CD14-positive monocyte (primary cell): Measurements from ENCODE around the gene PDE4D. TPM values are rescaled to one million over a fixed set of nuclear protein-coding genes. Genes with fewer than 3 reads are reported as not detected.

Source experiments
- DNase-seq, 3 donors: peaks; one replicate each; pipeline ENCODE4 v3.0.0-alpha.2; 2011 to 2022
- H2AFZ ChIP-seq: 2 replicates; pipeline ENCODE4 v1.6.0; 2012; ENCODE audit warnings: mild to moderate bottlenecking, low read depth, low read length, inconsistent platforms; ENCODE audit not compliant: insufficient read depth, poor library complexity, severe bottlenecking
- H3K27ac ChIP-seq, 2 donors: 1 replicate in 1 of 2; 2 replicates in 1 of 2; pipeline ENCODE4 v1.5.1; 2012 to 2013; ENCODE audit warnings: low read length in 2 of 2, control low read depth in 1 of 2, inconsistent platforms in 1 of 2, low read depth in 1 of 2, mild to moderate bottlenecking in 1 of 2
- H3K27me3 ChIP-seq, 2 donors: one replicate each; pipeline versions ENCODE4 v1.6.0 to v1.6.1; 2011 to 2013; ENCODE audit warnings: low read length in 2 of 2; ENCODE audit not compliant: control insufficient read depth in 2 of 2, insufficient read depth in 2 of 2
- H3K36me3 ChIP-seq, 2 donors: replicated peaks in 1 of 2; 1 replicate in 1 of 2; 2 replicates in 1 of 2; pipeline versions ENCODE4 v1.5.1 to v1.6.1; 2012 to 2013; ENCODE audit warnings: low read length in 2 of 2, control low read depth in 1 of 2, inconsistent platforms in 1 of 2, mild to moderate bottlenecking in 1 of 2; ENCODE audit not compliant: insufficient read depth in 2 of 2, control insufficient read depth in 1 of 2
- H3K4me1 ChIP-seq, 2 donors: 1 replicate in 1 of 2; 2 replicates in 1 of 2; pipeline versions ENCODE4 v1.5.1 to v1.6.1; 2012 to 2013; ENCODE audit warnings: low read length in 2 of 2, control low read depth in 1 of 2, inconsistent platforms in 1 of 2, mild to moderate bottlenecking in 1 of 2, moderate library complexity in 1 of 2; ENCODE audit not compliant: insufficient read depth in 2 of 2, control insufficient read depth in 1 of 2
- H3K4me2 ChIP-seq: replicated peaks from 2 replicates; pipeline ENCODE3; 2012; ENCODE audit warnings: low read length, moderate library complexity, mild to moderate bottlenecking; ENCODE audit not compliant: poor library complexity, severe bottlenecking; ENCODE audit errors: extremely low read depth
- H3K4me3 ChIP-seq, 3 experiments: fragments of 200-600 bp in 1 of 3; sonication (generic) in 1 of 3; replicated peaks in 1 of 3; 1 replicate in 2 of 3; 2 replicates in 1 of 3; pipeline ENCODE4 v1.5.1; 2011 to 2013; ENCODE audit warnings: low read length in 3 of 3, mild to moderate bottlenecking in 3 of 3, control low read depth in 2 of 3, low read depth in 2 of 3, inconsistent platforms in 1 of 3, moderate library complexity in 1 of 3
- H3K79me2 ChIP-seq: 2 replicates; pipeline ENCODE4 v1.6.0; 2012; ENCODE audit warnings: mild to moderate bottlenecking, control low read depth, inconsistent platforms, low read length, moderate library complexity; ENCODE audit not compliant: insufficient read depth
- H3K9ac ChIP-seq: 2 replicates; pipeline ENCODE4 v1.6.0; 2017; ENCODE audit warnings: low read length, mild to moderate bottlenecking; ENCODE audit not compliant: insufficient read depth, poor library complexity, severe bottlenecking
- H3K9me3 ChIP-seq, 2 donors: replicated peaks in 1 of 2; 1 replicate in 1 of 2; 2 replicates in 1 of 2; pipeline versions ENCODE4 v1.5.1 to v1.6.1; 2012 to 2013; ENCODE audit warnings: low read length in 2 of 2, control low read depth in 1 of 2; ENCODE audit not compliant: control insufficient read depth in 1 of 2, insufficient read depth in 1 of 2
- H4K20me1 ChIP-seq: 2 replicates; pipeline ENCODE4 v1.6.0; 2012; ENCODE audit warnings: mild to moderate bottlenecking, low read length, control low read depth, moderate library complexity; ENCODE audit not compliant: insufficient read depth
- H3K27ac Mint-ChIP-seq, 7 donors: one replicate each; pipeline ENCODE4 v1.8.0; 2020; ENCODE audit warnings: mild to moderate bottlenecking in 7 of 7, mixed read lengths in 7 of 7, moderate library complexity in 6 of 7, inconsistent platforms in 2 of 7
- H3K27me3 Mint-ChIP-seq, 3 donors: one replicate each; pipeline ENCODE4 v1.8.0; 2021 to 2022; ENCODE audit warnings: low read depth in 3 of 3, mild to moderate bottlenecking in 3 of 3, mixed read lengths in 3 of 3, moderate library complexity in 3 of 3, inconsistent platforms in 1 of 3
- H3K36me3 Mint-ChIP-seq, 2 donors: one replicate each; pipeline ENCODE4 v1.8.0; 2020; ENCODE audit warnings: mixed read lengths in 2 of 2, inconsistent platforms in 1 of 2, mild to moderate bottlenecking in 1 of 2
- H3K4me1 Mint-ChIP-seq: one replicate; pipeline ENCODE4 v1.8.0; 2020; ENCODE audit warnings: mild to moderate bottlenecking, mixed read lengths
- H3K4me3 Mint-ChIP-seq, 2 donors: one replicate each; pipeline ENCODE4 v1.8.0; 2020; ENCODE audit warnings: mild to moderate bottlenecking in 2 of 2, mixed read lengths in 2 of 2, moderate library complexity in 1 of 2
- H3K9me3 Mint-ChIP-seq, 7 donors: one replicate each; pipeline ENCODE4 v1.8.0; 2020 to 2022; ENCODE audit warnings: mixed read lengths in 7 of 7, mild to moderate bottlenecking in 6 of 7, moderate library complexity in 6 of 7, inconsistent platforms in 2 of 7
- WGBS: methylation state at CpG from one replicate; pipeline ENCODE4 v1.1.5; 2013; ENCODE audit warnings: missing lambda C conversion rate; ENCODE audit not compliant: insufficient coverage; 5-methylcytosine and 5-hydroxymethylcytosine counted together
- intact Hi-C, 2 donors: fragments of 100-400 bp; cut with micrococcal nuclease; formaldehyde crosslinking; loops; one replicate each; pipeline versions ENCODE4 v1.15.0 to v1.15.1; 2023
- polyA plus RNA-seq, 3 donors: library from polyadenylated mRNA; depleted of rRNA in 1 of 3; unstranded in 2 of 3; stranded (reverse) in 1 of 3; fragments of 300-500 nt in 2 of 3; fragments of >200 nt in 1 of 3; fragmentation: Illumina TruSeq in 2 of 3; gene quantifications; 1 replicate in 2 of 3; 2 replicates in 1 of 3; pipeline ENCODE4 v1.2.3, GENCODE V29; 2012 to 2021
- TF ChIP-seq, protein P1 (sequence below): fragments of 200-600 bp; IDR thresholded peaks from one replicate; pipeline ENCODE4 v1.8.0; 2022; ENCODE audit warnings: antibody characterized with exemption, mild to moderate bottlenecking

Gene PDE4D
- polyA plus RNA-seq, 3 donors: 1.9 to 3.4 (median 2.8) TPM

GRCh38 chr5:59428391-59428790 is 465.1 kb downstream of the PDE4D start:
- intact Hi-C loops: no loop called here
- no peak overlapping the region for H3K9ac ChIP-seq
- no CpG with 5 or more reads among the region's 2 CpGs for WGBS
- no peak overlapping the region for H3K27ac ChIP-seq
- Mint-ChIP-seq H3K4me3 (no peak overlapping the region), H3K9me3 (no peaks in the 10 kb centered on the region), H3K4me1 (no peaks in the 10 kb centered on the region), H3K27me3 (no peaks in the 10 kb centered on the region), H3K36me3 (peaks cover 3 to 4% of the 10 kb centered on the region in 2 donors), H3K27ac (no peak overlapping the region)
- TF ChIP-seq, protein P1, sequence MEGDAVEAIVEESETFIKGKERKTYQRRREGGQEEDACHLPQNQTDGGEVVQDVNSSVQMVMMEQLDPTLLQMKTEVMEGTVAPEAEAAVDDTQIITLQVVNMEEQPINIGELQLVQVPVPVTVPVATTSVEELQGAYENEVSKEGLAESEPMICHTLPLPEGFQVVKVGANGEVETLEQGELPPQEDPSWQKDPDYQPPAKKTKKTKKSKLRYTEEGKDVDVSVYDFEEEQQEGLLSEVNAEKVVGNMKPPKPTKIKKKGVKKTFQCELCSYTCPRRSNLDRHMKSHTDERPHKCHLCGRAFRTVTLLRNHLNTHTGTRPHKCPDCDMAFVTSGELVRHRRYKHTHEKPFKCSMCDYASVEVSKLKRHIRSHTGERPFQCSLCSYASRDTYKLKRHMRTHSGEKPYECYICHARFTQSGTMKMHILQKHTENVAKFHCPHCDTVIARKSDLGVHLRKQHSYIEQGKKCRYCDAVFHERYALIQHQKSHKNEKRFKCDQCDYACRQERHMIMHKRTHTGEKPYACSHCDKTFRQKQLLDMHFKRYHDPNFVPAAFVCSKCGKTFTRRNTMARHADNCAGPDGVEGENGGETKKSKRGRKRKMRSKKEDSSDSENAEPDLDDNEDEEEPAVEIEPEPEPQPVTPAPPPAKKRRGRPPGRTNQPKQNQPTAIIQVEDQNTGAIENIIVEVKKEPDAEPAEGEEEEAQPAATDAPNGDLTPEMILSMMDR: no peak
- H3K79me2 ChIP-seq: no peaks in the 10 kb centered on the region
- no peak overlapping the region for H2AFZ ChIP-seq
- no peak overlapping the region for H3K4me3 ChIP-seq
- no peaks in the 10 kb centered on the region for H3K9me3 ChIP-seq
- H3K27me3 ChIP-seq: no peaks in the 10 kb centered on the region
- no peaks in the 10 kb centered on the region for H3K4me1 ChIP-seq
- no peak overlapping the region for H3K4me2 ChIP-seq
- no peak for DNase-seq
- no peaks in the 10 kb centered on the region for H3K36me3 ChIP-seq
- no peaks in the 10 kb centered on the region for H4K20me1 ChIP-seq

DNA sequence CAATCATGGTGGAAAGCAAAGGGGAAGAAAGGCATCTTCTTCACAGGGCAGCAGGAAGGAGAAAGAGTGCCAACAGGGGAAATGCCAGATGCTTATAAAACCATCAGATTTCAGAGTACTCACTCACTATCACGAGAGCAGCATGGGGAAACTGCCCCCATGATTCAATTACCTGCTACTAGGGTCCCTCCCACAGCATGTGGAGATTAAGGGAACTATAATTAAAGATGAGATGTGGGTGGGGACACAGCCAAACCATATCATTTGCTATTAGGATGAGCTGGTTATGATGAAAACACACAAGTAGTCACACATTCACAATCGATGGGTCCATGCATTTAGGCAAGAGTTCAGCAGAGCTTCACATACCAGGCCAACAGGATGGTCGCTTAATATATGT is 469.0 kb downstream of the PDE4D start:
- Histone ChIP-seq H3K9ac (no peak overlapping the region), H3K4me1 (no peaks in the 10 kb centered on the region), H2AFZ (no peak overlapping the region), H4K20me1 (no peaks in the 10 kb centered on the region), H3K27me3 (no peaks in the 10 kb centered on the region), H3K4me3 (no peak overlapping the region), H3K27ac (no peak overlapping the region), H3K36me3 (no peaks in the 10 kb centered on the region), H3K79me2 (no peaks in the 10 kb centered on the region), H3K9me3 (no peaks in the 10 kb centered on the region), H3K4me2 (no peak overlapping the region)
- Mint-ChIP-seq H3K36me3 (peaks cover 2 to 8% of the 10 kb centered on the region in 2 donors), H3K4me1 (no peaks in the 10 kb centered on the region), H3K4me3 (no peak overlapping the region), H3K27me3 (no peaks in the 10 kb centered on the region), H3K9me3 (peaks cover 0 to 2% (median 0%) of the 10 kb centered on the region in 7 donors), H3K27ac (no peak overlapping the region)
- TF ChIP-seq, protein P1: no peak
- intact Hi-C loops: no loop called here
- no CpG with 5 or more reads among the region's 3 CpGs for WGBS
- no peak for DNase-seq
